Activated CD8-positive, alpha-beta memory T cell treated with anti-CD3 and anti-CD28 coated beads, Interleukin-2, amount 10 ng/mL, durations not matched to agents 7 days and 5 days (primary cell): ENCODE measurements around the gene PRDM16. TPM values are rescaled to one million over a fixed set of nuclear protein-coding genes. Genes with fewer than 3 reads are reported as not detected.

Experiments used
- ATAC-seq: fragments of 150-1000 bp; cut with Tn5 transposase; one replicate; pipeline ENCODE4 v1.10.0; 2021; ENCODE audit warnings: moderate library complexity
- CTCF ChIA-PET: fragments of 350-600 bp; sonication (Branson Sonifier 250); formaldehyde crosslinking; loops from one replicate; lab custom pipeline; 2021; ENCODE audit warnings: antibody characterized with exemption; lab: Charles Lee
- DNase-seq: peaks from one replicate; pipeline ENCODE4 v3.0.0-alpha.2; 2020
- H3K27ac Mint-ChIP-seq: one replicate; pipeline ENCODE4 v1.8.0; 2021; ENCODE audit warnings: mild to moderate bottlenecking, mixed read lengths
- H3K27me3 Mint-ChIP-seq: one replicate; pipeline ENCODE4 v1.8.0; 2021; ENCODE audit warnings: mixed read lengths
- H3K36me3 Mint-ChIP-seq: one replicate; pipeline ENCODE4 v1.8.0; 2021; ENCODE audit warnings: mild to moderate bottlenecking, mixed read lengths
- H3K4me1 Mint-ChIP-seq: one replicate; pipeline ENCODE4 v1.8.0; 2021; ENCODE audit warnings: mixed read lengths
- H3K4me3 Mint-ChIP-seq: one replicate; pipeline ENCODE4 v1.8.0; 2021; ENCODE audit warnings: mild to moderate bottlenecking, moderate library complexity, mixed read lengths
- H3K9me3 Mint-ChIP-seq: one replicate; pipeline ENCODE4 v1.8.0; 2022; ENCODE audit warnings: low read depth, mixed read lengths
- total RNA-seq, 2 experiments: library from RNA; stranded (reverse); gene quantifications; one replicate each; pipeline ENCODE4 v1.2.3, GENCODE V29; 2021

PRDM16 gene
- total RNA-seq, 2 experiments from 2014 or later = not detected

GRCh38 chr1:3053986-3054385, 15.0 kb upstream of the PRDM16 start:
- Mint-ChIP-seq H3K27ac (no peak overlapping the region), H3K4me1 (no peaks in the 10 kb centered on the region), H3K27me3 (no peaks in the 10 kb centered on the region), H3K36me3 (peaks cover 3% of the 10 kb centered on the region), H3K4me3 (no peak overlapping the region), H3K9me3 (peaks cover 4% of the 10 kb centered on the region)
- CTCF ChIA-PET = no interaction called here
- DNase-seq = no peak
- ATAC-seq = no peak

- H3K27ac Mint-ChIP-seq = no peak overlapping the region
- DNase-seq (no peak), ATAC-seq (no peak)
- H3K4me1 Mint-ChIP-seq = no peaks in the 10 kb centered on the region
- peaks cover 4% of the 10 kb centered on the region for H3K9me3 Mint-ChIP-seq
- no peaks in the 10 kb centered on the region for H3K27me3 Mint-ChIP-seq
- peaks cover 3% of the 10 kb centered on the region for H3K36me3 Mint-ChIP-seq
- no peak overlapping the region for H3K4me3 Mint-ChIP-seq
- CTCF ChIA-PET = no interaction called here
These were observed 14.5 kb upstream of the PRDM16 start for GRCh38 chr1:3054474-3054873.

GRCh38 chr1:3055051-3055450, 14.0 kb upstream of the PRDM16 start:
- no peaks in the 10 kb centered on the region for H3K27me3 Mint-ChIP-seq
- DNase-seq = no peak
- H3K9me3 Mint-ChIP-seq = peaks cover 4% of the 10 kb centered on the region
- H3K4me1 Mint-ChIP-seq = no peaks in the 10 kb centered on the region
- no peak overlapping the region for H3K27ac Mint-ChIP-seq
- H3K36me3 Mint-ChIP-seq = peaks cover 3% of the 10 kb centered on the region
- ATAC-seq = no peak
- CTCF ChIA-PET = no interaction called here
- no peak overlapping the region for H3K4me3 Mint-ChIP-seq

GRCh38 chr1:3056641-3057040, 12.4 kb upstream of the PRDM16 start:
- no peak overlapping the region for H3K4me3 Mint-ChIP-seq
- ATAC-seq (no peak), DNase-seq (no peak)
- no peaks in the 10 kb centered on the region for H3K4me1 Mint-ChIP-seq
- H3K36me3 Mint-ChIP-seq = peaks cover 3% of the 10 kb centered on the region
- no peak overlapping the region for H3K27ac Mint-ChIP-seq
- peaks cover 4% of the 10 kb centered on the region for H3K9me3 Mint-ChIP-seq
- H3K27me3 Mint-ChIP-seq = no peaks in the 10 kb centered on the region
- CTCF ChIA-PET = no interaction called here

GRCh38 chr1:3058263-3059030, 10.6 kb upstream of the PRDM16 start:
- no peaks in the 10 kb centered on the region for H3K4me1 Mint-ChIP-seq
- CTCF ChIA-PET = no interaction called here
- H3K27ac Mint-ChIP-seq = no peak overlapping the region

GRCh38 chr1:3060127-3060526, 8.9 kb upstream of the PRDM16 start:
- H3K9me3 Mint-ChIP-seq = no peaks in the 10 kb centered on the region
- H3K27me3 Mint-ChIP-seq = no peaks in the 10 kb centered on the region
- no peak for DNase-seq
- H3K4me1 Mint-ChIP-seq = no peaks in the 10 kb centered on the region
- CTCF ChIA-PET = no interaction called here
- H3K27ac Mint-ChIP-seq = no peak overlapping the region
- H3K4me3 Mint-ChIP-seq = no peak overlapping the region
- no peak for ATAC-seq
- H3K36me3 Mint-ChIP-seq = no peaks in the 10 kb centered on the region

More at GRCh38 chr1:3058263-3059030, 10.6 kb upstream of the PRDM16 start:
- ATAC-seq (no peak), DNase-seq (no peak)
- no peaks in the 10 kb centered on the region for H3K9me3 Mint-ChIP-seq
- H3K36me3 Mint-ChIP-seq = no peaks in the 10 kb centered on the region
- H3K4me3 Mint-ChIP-seq = no peak overlapping the region
- no peaks in the 10 kb centered on the region for H3K27me3 Mint-ChIP-seq

GRCh38 chr1:3060601-3061551, 8.1 kb upstream of the PRDM16 start:
- H3K4me1 Mint-ChIP-seq = no peaks in the 10 kb centered on the region
- DNase-seq (no peak), ATAC-seq (no peak)
- H3K36me3 Mint-ChIP-seq = no peaks in the 10 kb centered on the region
- H3K4me3 Mint-ChIP-seq = no peak overlapping the region
- no peak overlapping the region for H3K27ac Mint-ChIP-seq
- no peaks in the 10 kb centered on the region for H3K9me3 Mint-ChIP-seq
- H3K27me3 Mint-ChIP-seq = no peaks in the 10 kb centered on the region
- CTCF ChIA-PET = no interaction called here

GRCh38 chr1:3061566-3061965, 7.4 kb upstream of the PRDM16 start:
- Mint-ChIP-seq H3K4me3 (no peak overlapping the region), H3K9me3 (no peaks in the 10 kb centered on the region), H3K27ac (no peak overlapping the region), H3K4me1 (no peaks in the 10 kb centered on the region), H3K27me3 (no peaks in the 10 kb centered on the region), H3K36me3 (no peaks in the 10 kb centered on the region)
- no peak for ATAC-seq
- CTCF ChIA-PET = no interaction called here
- no peak for DNase-seq

- no peak for ATAC-seq
- DNase-seq = no peak
These were observed 6.9 kb upstream of the PRDM16 start for GRCh38 chr1:3061981-3062615.

GRCh38 chr1:3062616-3063378, 6.2 kb upstream of the PRDM16 start:
- ATAC-seq = no peak
- CTCF ChIA-PET = no interaction called here

More at GRCh38 chr1:3061981-3062615, 6.9 kb upstream of the PRDM16 start:
- Mint-ChIP-seq H3K27ac (no peak overlapping the region), H3K9me3 (no peaks in the 10 kb centered on the region), H3K27me3 (peaks cover 3% of the 10 kb centered on the region), H3K4me3 (no peak overlapping the region), H3K4me1 (no peaks in the 10 kb centered on the region), H3K36me3 (no peaks in the 10 kb centered on the region)
- CTCF ChIA-PET = no interaction called here

GRCh38 chr1:3063379-3064295, 5.4 kb upstream of the PRDM16 start:
- Mint-ChIP-seq H3K9me3 (no peaks in the 10 kb centered on the region), H3K4me3 (no peak overlapping the region), H3K27ac (no peak overlapping the region), H3K4me1 (no peaks in the 10 kb centered on the region), H3K36me3 (no peaks in the 10 kb centered on the region), H3K27me3 (peaks cover 9% of the 10 kb centered on the region)
- CTCF ChIA-PET = no interaction called here
- DNase-seq (no peak), ATAC-seq (no peak)

More at GRCh38 chr1:3062616-3063378, 6.2 kb upstream of the PRDM16 start:
- H3K4me3 Mint-ChIP-seq = no peak overlapping the region
- no peaks in the 10 kb centered on the region for H3K36me3 Mint-ChIP-seq
- peaks cover 7% of the 10 kb centered on the region for H3K27me3 Mint-ChIP-seq
- no peak overlapping the region for H3K27ac Mint-ChIP-seq
- no peaks in the 10 kb centered on the region for H3K9me3 Mint-ChIP-seq
- DNase-seq = no peak
- H3K4me1 Mint-ChIP-seq = no peaks in the 10 kb centered on the region

- ATAC-seq = no peak
- Mint-ChIP-seq H3K4me3 (no peak overlapping the region), H3K4me1 (peaks cover 2% of the 10 kb centered on the region), H3K27me3 (peaks cover 13% of the 10 kb centered on the region), H3K36me3 (peaks cover 2% of the 10 kb centered on the region), H3K27ac (no peak overlapping the region), H3K9me3 (no peaks in the 10 kb centered on the region)
- DNase-seq = no peak
- CTCF ChIA-PET = no interaction called here
These were observed 4.6 kb upstream of the PRDM16 start for GRCh38 chr1:3064296-3064850.
